Caco-2 (cell line): ENCODE results near the gene NRF1. TPM values are rescaled to one million over a fixed set of nuclear protein-coding genes. Genes with fewer than 3 reads are reported as not detected.

Source experiments
- BruUV-seq: library from RNA; stranded (reverse); fragments of 400-500 nt; replicated peaks from 2 replicates; lab custom pipeline; 2021; lab: Mats Ljungman, UMichigan
- CTCF ChIA-PET: fragments of 300-600 bp; sonication (Branson Sonifier 250); formaldehyde crosslinking; loops from one replicate; lab custom pipeline; 2022; ENCODE audit warnings: antibody characterized with exemption; lab: Charles Lee
- POLR2A ChIA-PET: fragments of 300-600 bp; sonication (Branson Sonifier 250); formaldehyde crosslinking; loops from one replicate; lab custom pipeline; 2022; ENCODE audit warnings: antibody characterized with exemption; lab: Charles Lee
- DNase-seq, 2 experiments: peaks; one replicate each; pipeline versions ENCODE4 v3.0.0 to v3.0.0-alpha.2; 2020 to 2022
- H3K27me3 ChIP-seq: replicated peaks from 2 replicates; pipeline ENCODE4 v1.6.0; 2011; ENCODE audit warnings: low read length; ENCODE audit not compliant: control insufficient read depth, insufficient read depth
- H3K36me3 ChIP-seq: 2 replicates; pipeline ENCODE4 v1.5.1; 2011; ENCODE audit warnings: low read length; ENCODE audit not compliant: control insufficient read depth, insufficient read depth
- H3K4me1 ChIP-seq: fragments of 250-450 bp; sonication (Bioruptor Pico); 2 replicates; pipeline ENCODE4 v1.5.1; 2020; ENCODE audit warnings: mild to moderate bottlenecking
- H3K4me3 ChIP-seq: 2 replicates; pipeline ENCODE4 v1.5.1; 2011; ENCODE audit warnings: low read depth, mild to moderate bottlenecking, control low read depth, low read length
- H3K9me3 ChIP-seq: fragments of 250-450 bp; sonication (Bioruptor Pico); 2 replicates; pipeline ENCODE4 v1.5.1; 2020; ENCODE audit warnings: mild to moderate bottlenecking, moderate library complexity
- H3K27ac Mint-ChIP-seq: one replicate; pipeline ENCODE4 v1.8.0; 2022; ENCODE audit warnings: mixed read lengths; ENCODE audit not compliant: unreplicated experiment
- H3K27me3 Mint-ChIP-seq: one replicate; pipeline ENCODE4 v1.8.0; 2022; ENCODE audit warnings: mixed read lengths; ENCODE audit not compliant: insufficient read depth, unreplicated experiment
- H3K36me3 Mint-ChIP-seq: one replicate; pipeline ENCODE4 v1.8.0; 2022; ENCODE audit warnings: mild to moderate bottlenecking, mixed read lengths; ENCODE audit not compliant: insufficient read depth, unreplicated experiment
- H3K4me1 Mint-ChIP-seq: one replicate; pipeline ENCODE4 v1.8.0; 2022; ENCODE audit warnings: low read depth, mixed read lengths; ENCODE audit not compliant: unreplicated experiment
- H3K4me3 Mint-ChIP-seq: one replicate; pipeline ENCODE4 v1.8.0; 2022; ENCODE audit warnings: mild to moderate bottlenecking, moderate library complexity, mixed read lengths; ENCODE audit not compliant: unreplicated experiment
- H3K9me3 Mint-ChIP-seq: one replicate; pipeline ENCODE4 v1.8.0; 2022; ENCODE audit warnings: mixed read lengths; ENCODE audit not compliant: unreplicated experiment
- CTCF ChIP-seq, 2 experiments: fragments of 200-600 bp in 1 of 2; IDR thresholded peaks; 1 replicate in 1 of 2; 2 replicates in 1 of 2; pipeline versions ENCODE4 v1.5.1 to v1.8.0; 2011 to 2022; ENCODE audit warnings: antibody characterized with exemption in 1 of 2, control low read depth in 1 of 2, inconsistent platforms in 1 of 2, low read depth in 1 of 2, low read length in 1 of 2, mild to moderate bottlenecking in 1 of 2, moderate library complexity in 1 of 2; ENCODE audit not compliant: insufficient read depth in 1 of 2, severe bottlenecking in 1 of 2, unreplicated experiment in 1 of 2
- intact Hi-C: fragments of 100-400 bp; cut with micrococcal nuclease; formaldehyde crosslinking; loops from one replicate; pipeline ENCODE4 v1.10.0; 2022; ENCODE audit not compliant: unreplicated experiment
- total RNA-seq: library from RNA; stranded (reverse); gene quantifications from 2 replicates; pipeline ENCODE4 v1.2.3, GENCODE V29; 2022

Gene NRF1
- total RNA-seq, 1 experiment from 2014 or later, result 22.5 TPM

DNA sequence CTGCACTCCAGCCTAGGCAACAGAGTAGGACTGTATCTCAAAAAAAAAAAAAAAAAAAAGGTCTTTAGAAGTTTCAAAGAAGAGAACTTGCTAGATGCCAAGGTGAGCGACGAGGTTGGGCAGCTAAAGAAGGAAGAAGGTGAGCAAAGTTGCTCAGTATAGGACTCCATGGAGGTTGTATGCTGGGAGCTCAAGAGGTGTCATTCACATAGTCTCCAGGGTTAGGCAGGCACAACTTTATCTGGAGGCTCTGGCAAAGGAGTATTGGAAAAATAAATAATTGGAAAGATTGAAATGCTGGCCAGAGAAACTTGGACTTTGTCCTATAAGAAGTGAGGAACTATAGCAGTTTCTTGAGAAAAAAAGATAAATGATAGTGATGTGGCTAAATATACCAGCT is 74.5 kb downstream of the NRF1 start:
- DNase-seq, result no peak
- POLR2A ChIA-PET, result no interaction called here
- H3K4me3 Mint-ChIP-seq, result no peak overlapping the region

DNA sequence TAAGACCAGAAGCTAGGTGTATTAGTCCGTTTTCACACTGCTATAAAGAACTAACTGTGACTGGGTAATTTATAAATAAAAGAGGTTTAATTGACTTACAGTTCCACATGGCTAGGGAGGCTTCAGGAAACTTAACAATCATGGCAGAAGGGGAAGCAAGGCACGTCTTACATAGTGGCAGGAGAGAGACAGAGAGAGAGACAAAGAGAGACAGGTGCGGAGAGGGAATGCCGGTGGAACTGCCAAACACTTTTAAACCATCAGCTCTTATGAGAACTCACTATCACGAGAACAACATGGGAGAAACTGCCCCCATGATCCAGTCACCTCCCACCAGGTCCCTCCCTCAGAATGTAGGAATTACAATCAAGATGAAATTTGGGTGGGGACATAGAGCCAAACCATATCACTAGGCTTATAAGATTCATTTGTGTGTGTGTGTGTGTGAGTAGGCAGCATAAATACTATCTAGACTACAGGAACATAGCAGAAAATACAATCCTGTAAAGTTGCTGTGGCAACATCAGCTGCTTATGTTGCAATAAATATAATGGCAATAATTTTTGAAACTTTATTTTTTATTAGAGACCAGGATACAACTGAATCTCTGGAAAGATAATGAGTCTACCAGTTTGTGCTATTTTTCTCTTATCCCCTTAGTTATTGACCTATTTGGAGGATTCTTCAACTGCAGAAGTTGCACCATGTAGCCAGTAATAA is 77.1 kb downstream of the NRF1 start:
- Histone ChIP-seq H3K27me3 (no peaks in the 10 kb centered on the region), H3K4me3 (no peak overlapping the region), H3K9me3 (no peaks in the 10 kb centered on the region), H3K4me1 (no peaks in the 10 kb centered on the region), H3K36me3 (no peaks in the 10 kb centered on the region)
- Mint-ChIP-seq H3K27ac (no peak overlapping the region), H3K36me3 (peaks cover 12% of the 10 kb centered on the region), H3K27me3 (no peaks in the 10 kb centered on the region), H3K4me1 (no peaks in the 10 kb centered on the region), H3K9me3 (no peaks in the 10 kb centered on the region), H3K4me3 (no peak overlapping the region)
- CTCF ChIA-PET, result no interaction called here
- no peak for TF ChIP-seq CTCF (IDR thresholded peaks at IDR 0.05; ENCODE audit: insufficient read depth in 1 of 2, low read depth in 1 of 2, low read length in 1 of 2, severe bottlenecking in 1 of 2, unreplicated experiment in 1 of 2)
- no TSS peak for BruUV-seq
- intact Hi-C loops, result no loop called here
- POLR2A ChIA-PET, result no interaction called here
- DNase-seq, result no peak

More for the DNA sequence above, 74.5 kb downstream of the NRF1 start:
- no peak for TF ChIP-seq CTCF (IDR thresholded peaks at IDR 0.05; ENCODE audit: insufficient read depth in 1 of 2, low read depth in 1 of 2, low read length in 1 of 2, severe bottlenecking in 1 of 2, unreplicated experiment in 1 of 2)
- no TSS peak for BruUV-seq
- no peaks in the 10 kb centered on the region for H3K9me3 Mint-ChIP-seq
- intact Hi-C loops, result no loop called here
- Histone ChIP-seq H3K36me3 (no peaks in the 10 kb centered on the region), H3K4me1 (no peaks in the 10 kb centered on the region), H3K4me3 (no peak overlapping the region), H3K27me3 (no peaks in the 10 kb centered on the region), H3K9me3 (no peaks in the 10 kb centered on the region)
- CTCF ChIA-PET, result no interaction called here
- H3K27me3 Mint-ChIP-seq, result no peaks in the 10 kb centered on the region
- H3K4me1 Mint-ChIP-seq, result no peaks in the 10 kb centered on the region
- H3K36me3 Mint-ChIP-seq, result peaks cover 9% of the 10 kb centered on the region
- H3K27ac Mint-ChIP-seq, result no peak overlapping the region

GRCh38 chr7:129689995-129690581 is 78.6 kb downstream of the NRF1 start:
- Histone ChIP-seq H3K9me3 (no peaks in the 10 kb centered on the region), H3K4me1 (no peaks in the 10 kb centered on the region), H3K36me3 (no peaks in the 10 kb centered on the region), H3K4me3 (no peak overlapping the region), H3K27me3 (no peaks in the 10 kb centered on the region)
- H3K4me3 Mint-ChIP-seq, result no peak overlapping the region
- H3K36me3 Mint-ChIP-seq, result peaks cover 23% of the 10 kb centered on the region
- no peaks in the 10 kb centered on the region for H3K27me3 Mint-ChIP-seq
- BruUV-seq, result no TSS peak
- ChIA-PET CTCF (no interaction called here), POLR2A (no interaction called here)
- no peak for DNase-seq
- no peaks in the 10 kb centered on the region for H3K9me3 Mint-ChIP-seq
- intact Hi-C loops, result no loop called here
- no peak overlapping the region for H3K27ac Mint-ChIP-seq
- H3K4me1 Mint-ChIP-seq, result no peaks in the 10 kb centered on the region
- no peak for TF ChIP-seq CTCF (IDR thresholded peaks at IDR 0.05; ENCODE audit: insufficient read depth in 1 of 2, low read depth in 1 of 2, low read length in 1 of 2, severe bottlenecking in 1 of 2, unreplicated experiment in 1 of 2)
